Fibroblast of skin of left biceps (primary cell): ENCODE data around the gene GPR137B.
"Not testable (repeated sequence)": the region's sequence is repeated elsewhere in the genome, so short reads cannot be mapped to it uniquely, and the experiment has no call there.

Experiments
- DNase-seq, 2 experiments: peaks; one replicate each; pipeline ENCODE4 v3.0.0-alpha.2; 2013; ENCODE audit warnings: low read depth in 2 of 2

GPR137B gene

GRCh38 chr1:236142253-236143103 lies at the start of gene GPR137B:
Gene GPR137B, plus strand, starts transcription at chr1:236142539. Its CDS starts 84 bp downstream, at chr1:236142623.
- no peak for DNase-seq

GRCh38 chr1:236092899-236093298 lies 49.4 kb upstream of the GPR137B start:
- no peak for DNase-seq

GRCh38 chr1:236095705-236096520 lies 46.4 kb upstream of the GPR137B start:
- no peak for DNase-seq

GRCh38 chr1:236096660-236097482 lies 45.5 kb upstream of the GPR137B start:
- not testable (repeated sequence) for DNase-seq

- DNase-seq = no peak
Measured at GRCh38 chr1:236098267-236098666, 44.1 kb upstream of the GPR137B start.

GRCh38 chr1:236099355-236099974 lies 42.9 kb upstream of the GPR137B start:
- peak; percentile 42 to 47 for DNase-seq

GRCh38 chr1:236100799-236101198 lies 41.5 kb upstream of the GPR137B start:
- no peak for DNase-seq

- DNase-seq = no peak
Measured at GRCh38 chr1:236101233-236102200, 40.8 kb upstream of the GPR137B start.

GRCh38 chr1:236102611-236103010 lies 39.7 kb upstream of the GPR137B start:
- no peak for DNase-seq

GRCh38 chr1:236103059-236103458 lies 39.3 kb upstream of the GPR137B start:
- no peak for DNase-seq

GRCh38 chr1:236103646-236104218 lies 38.6 kb upstream of the GPR137B start:
- peak; percentile 15 to 17 for DNase-seq

GRCh38 chr1:236107121-236107907 lies 35.0 kb upstream of the GPR137B start:
- DNase-seq = no peak

- no peak for DNase-seq
Measured at GRCh38 chr1:236108027-236108648, 34.2 kb upstream of the GPR137B start.

- no peak for DNase-seq
Measured at GRCh38 chr1:236110137-236110536, 32.2 kb upstream of the GPR137B start.

- no peak for DNase-seq
Measured at GRCh38 chr1:236111527-236112331, 30.6 kb upstream of the GPR137B start.

GRCh38 chr1:236112332-236112627 lies 30.1 kb upstream of the GPR137B start:
- DNase-seq = no peak

- no peak for DNase-seq
Measured at GRCh38 chr1:236113324-236114032, 28.9 kb upstream of the GPR137B start.
